ENCODE measurements around the gene RTF1.

The RTF1 gene

DNA sequence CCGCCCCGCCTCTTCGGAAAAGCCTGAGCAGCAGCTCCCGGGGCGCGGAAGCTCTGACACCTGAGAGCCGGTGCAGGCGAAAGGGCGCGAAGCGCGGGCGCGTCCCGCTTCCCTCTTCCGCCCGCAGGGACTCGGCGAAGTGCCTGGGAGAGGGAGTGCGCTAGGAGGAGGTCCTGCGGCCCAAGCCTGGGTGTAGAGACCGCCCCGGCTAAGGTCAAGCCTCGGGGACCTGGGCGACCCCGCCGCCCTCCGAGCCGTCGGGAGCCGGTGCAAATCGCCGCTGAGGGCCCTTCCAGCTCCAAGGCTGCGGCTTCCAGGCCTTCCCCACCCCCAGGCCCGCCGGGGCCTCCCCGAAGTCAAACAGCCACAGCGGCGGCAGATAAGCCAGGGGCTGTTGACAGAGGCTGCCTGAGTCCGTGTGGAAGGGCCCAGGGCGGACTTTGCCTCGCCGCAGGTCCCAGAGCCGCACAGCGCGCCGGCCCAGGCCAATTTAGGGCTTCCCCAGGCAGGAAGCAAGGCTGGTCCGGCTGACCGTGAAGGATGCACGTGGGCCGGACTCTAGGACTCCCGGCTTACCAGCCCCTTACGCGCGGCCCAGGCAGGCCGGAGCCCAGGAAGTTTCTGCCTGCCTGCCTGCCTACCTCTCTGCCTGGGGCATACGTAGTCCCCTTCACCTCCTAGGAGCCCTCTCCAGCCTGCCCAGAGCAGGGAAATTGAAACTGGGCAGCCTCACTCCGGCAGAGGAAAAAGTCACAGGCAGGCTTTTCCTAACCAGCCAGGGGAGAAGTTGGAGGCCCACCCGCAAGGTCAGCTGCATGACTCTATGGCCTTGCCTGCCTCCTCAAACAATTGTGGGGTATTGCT lies 79.1 kb downstream of the RTF1 start:
- no peak overlapping the region for H3K27ac ChIP-seq
- peak overlapping the region in 1 of 2 donors; percentile 5 for H3K4me3 ChIP-seq
- H3K27me3 ChIP-seq = peaks cover 0 to 31% of the 10 kb centered on the region in 2 donors

DNA sequence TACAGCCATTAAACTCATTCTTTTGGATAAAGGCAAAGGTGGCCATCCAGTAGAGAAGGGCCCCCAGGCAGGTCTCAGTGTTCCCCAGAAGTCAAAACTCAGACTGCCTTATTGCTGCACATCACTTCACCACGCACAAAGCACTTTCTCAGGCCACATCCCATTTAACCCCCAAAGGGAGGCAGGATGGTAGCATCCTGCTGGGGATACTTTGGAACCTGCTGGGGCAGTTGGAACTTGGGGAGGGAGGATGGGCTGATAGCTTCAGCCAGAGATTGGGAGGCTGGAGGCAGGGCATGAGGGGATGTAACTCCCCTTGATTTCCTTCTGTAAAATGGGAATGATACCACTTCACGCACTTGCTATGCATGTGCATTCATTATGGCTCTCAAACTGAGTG lies 81.8 kb downstream of the RTF1 start:
- H3K4me1 ChIP-seq = peaks cover 3 to 36% (median 29%) of the 10 kb centered on the region in 4 donors
- H3K27ac ChIP-seq = no peak overlapping the region
- H3K4me3 ChIP-seq = no peak overlapping the region
- peaks cover 0 to 55% of the 10 kb centered on the region in 2 donors for H3K27me3 ChIP-seq
- TF ChIP-seq, protein P1, sequence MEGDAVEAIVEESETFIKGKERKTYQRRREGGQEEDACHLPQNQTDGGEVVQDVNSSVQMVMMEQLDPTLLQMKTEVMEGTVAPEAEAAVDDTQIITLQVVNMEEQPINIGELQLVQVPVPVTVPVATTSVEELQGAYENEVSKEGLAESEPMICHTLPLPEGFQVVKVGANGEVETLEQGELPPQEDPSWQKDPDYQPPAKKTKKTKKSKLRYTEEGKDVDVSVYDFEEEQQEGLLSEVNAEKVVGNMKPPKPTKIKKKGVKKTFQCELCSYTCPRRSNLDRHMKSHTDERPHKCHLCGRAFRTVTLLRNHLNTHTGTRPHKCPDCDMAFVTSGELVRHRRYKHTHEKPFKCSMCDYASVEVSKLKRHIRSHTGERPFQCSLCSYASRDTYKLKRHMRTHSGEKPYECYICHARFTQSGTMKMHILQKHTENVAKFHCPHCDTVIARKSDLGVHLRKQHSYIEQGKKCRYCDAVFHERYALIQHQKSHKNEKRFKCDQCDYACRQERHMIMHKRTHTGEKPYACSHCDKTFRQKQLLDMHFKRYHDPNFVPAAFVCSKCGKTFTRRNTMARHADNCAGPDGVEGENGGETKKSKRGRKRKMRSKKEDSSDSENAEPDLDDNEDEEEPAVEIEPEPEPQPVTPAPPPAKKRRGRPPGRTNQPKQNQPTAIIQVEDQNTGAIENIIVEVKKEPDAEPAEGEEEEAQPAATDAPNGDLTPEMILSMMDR (IDR thresholded peaks at IDR 0.05) = no peak
- no peaks in the 10 kb centered on the region for H3K36me3 ChIP-seq
- no peak for DNase-seq
- intact Hi-C loops (cut with DNase I; ENCODE audit: low total_unique reads) = no loop called here
- no peaks in the 10 kb centered on the region for H3K9me3 ChIP-seq

More for the DNA sequence above, 79.1 kb downstream of the RTF1 start:
- no peak for DNase-seq
- peaks cover 5 to 32% (median 27%) of the 10 kb centered on the region in 4 donors for H3K4me1 ChIP-seq
- no peaks in the 10 kb centered on the region for H3K9me3 ChIP-seq
- no peaks in the 10 kb centered on the region for H3K36me3 ChIP-seq
- TF ChIP-seq, protein P1 (IDR thresholded peaks at IDR 0.05) = no peak
- intact Hi-C loops (cut with DNase I; ENCODE audit: low total_unique reads) = no loop called here

DNA sequence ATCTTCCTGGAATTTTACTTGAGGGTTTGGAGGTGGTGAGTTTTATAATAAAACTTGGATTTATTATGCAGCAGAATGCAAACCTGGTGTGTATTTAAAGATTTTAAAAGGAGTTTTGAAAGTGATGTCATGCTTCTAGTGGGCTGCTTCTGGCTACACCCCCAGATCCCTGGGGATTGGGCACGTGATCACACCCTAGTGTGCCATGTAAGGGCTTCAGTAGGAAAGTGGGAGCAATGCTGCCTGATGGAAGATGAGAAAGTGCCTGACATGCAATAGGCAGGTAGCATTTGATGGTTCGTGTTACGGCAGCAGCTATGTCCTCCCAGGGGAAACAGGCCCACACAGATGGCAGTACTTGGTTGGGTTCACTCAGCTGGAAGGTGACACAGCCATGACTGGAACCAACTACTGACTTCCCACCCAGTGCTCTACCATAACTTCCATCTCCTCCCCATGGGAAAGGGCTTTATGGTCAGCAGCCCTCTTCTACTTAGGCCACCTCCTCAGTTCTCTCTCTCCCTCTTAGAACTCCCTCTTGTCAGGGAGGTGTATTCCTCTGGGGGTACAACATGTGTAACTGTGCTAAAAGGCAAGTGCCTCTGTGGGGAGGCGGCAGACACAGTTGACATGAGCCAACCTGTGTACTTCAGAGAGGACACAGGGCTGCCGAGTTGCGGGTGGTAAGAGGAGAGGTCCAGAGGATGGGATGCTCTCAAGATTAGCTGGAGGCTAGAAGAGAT lies 82.4 kb downstream of the RTF1 start:
- TF ChIP-seq, protein P1 (IDR thresholded peaks at IDR 0.05) = no peak
- Histone ChIP-seq H3K27me3 (peaks cover 0 to 57% of the 10 kb centered on the region in 2 donors), H3K4me1 (peaks cover 3 to 31% (median 25%) of the 10 kb centered on the region in 4 donors), H3K27ac (no peak overlapping the region), H3K36me3 (no peaks in the 10 kb centered on the region), H3K9me3 (no peaks in the 10 kb centered on the region), H3K4me3 (no peak overlapping the region)
- no peak for DNase-seq
- intact Hi-C loops (cut with DNase I; ENCODE audit: low total_unique reads) = no loop called here

DNA sequence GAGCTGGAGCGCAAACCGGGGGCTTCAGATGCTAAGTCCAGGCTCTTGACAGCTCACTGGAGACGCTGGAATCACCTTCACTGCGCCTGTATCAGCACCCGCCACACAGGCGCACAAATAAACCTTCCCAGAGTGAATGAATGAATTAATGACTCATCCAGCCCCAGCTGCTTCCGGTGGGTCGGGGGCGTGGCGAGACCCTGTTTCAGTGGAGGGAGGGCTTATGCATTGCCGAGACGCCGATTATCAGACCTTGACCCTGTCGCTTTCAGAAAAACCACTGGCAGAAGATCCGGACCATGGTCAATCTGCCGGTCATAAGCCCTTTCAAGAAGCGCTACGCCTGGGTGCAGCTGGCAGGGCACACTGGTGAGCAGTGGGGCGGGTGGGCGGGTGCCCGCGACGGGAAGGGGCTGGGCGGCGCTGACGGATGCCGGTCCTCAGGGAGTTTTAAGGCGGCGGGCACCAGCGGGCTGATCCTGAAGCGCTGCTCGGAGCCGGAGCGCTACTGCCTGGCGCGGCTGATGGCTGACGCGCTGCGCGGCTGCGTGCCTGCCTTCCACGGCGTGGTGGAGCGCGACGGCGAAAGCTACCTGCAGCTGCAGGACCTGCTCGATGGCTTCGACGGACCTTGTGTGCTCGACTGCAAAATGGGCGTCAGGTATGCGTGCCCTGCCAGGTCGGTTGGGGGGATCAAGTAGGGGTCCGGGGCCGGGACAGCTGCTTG lies 84.5 kb downstream of the RTF1 start:
- Histone ChIP-seq H3K4me3 (peak overlapping the region in 1 of 2 donors; percentile 15), H3K27me3 (peaks cover 0 to 58% of the 10 kb centered on the region in 2 donors), H3K4me1 (peaks cover 3 to 21% (median 17%) of the 10 kb centered on the region in 4 donors), H3K9me3 (no peaks in the 10 kb centered on the region), H3K27ac (no peak overlapping the region), H3K36me3 (no peaks in the 10 kb centered on the region)
- DNase-seq = no peak
- intact Hi-C loops (cut with DNase I; ENCODE audit: low total_unique reads) = no loop called here
- TF ChIP-seq, protein P1 (IDR thresholded peaks at IDR 0.05) = no peak

Data from tibial artery (tissue), 4 donors.